ENCODE results near the gene BRAF. TPM values are rescaled to one million over a fixed set of nuclear protein-coding genes. Genes with fewer than 3 reads are reported as not detected.
A peak's percentile ranks its signal among the peaks of the same experiment; 100 is the strongest.
"Not testable (repeated sequence)": the region's sequence is repeated elsewhere in the genome, so short reads cannot be mapped to it uniquely, and the experiment has no call there.

BRAF gene
- total RNA-seq, 1 experiment from 2014 or later: 20.0 TPM

- in situ Hi-C loops (cut with HindIII; ENCODE audit: low sequenced_read_pairs): no loop called here
- DNase-seq (ENCODE audit: low spot score): no peak
These were observed 229.3 kb downstream of the BRAF start for GRCh38 chr7:140695381-140695780.

- in situ Hi-C loops (cut with HindIII; ENCODE audit: low sequenced_read_pairs): no loop called here
- DNase-seq (ENCODE audit: low spot score): no peak
These were observed 230.1 kb downstream of the BRAF start for GRCh38 chr7:140694592-140694991.

GRCh38 chr7:140693849-140694248, 230.9 kb downstream of the BRAF start:
- in situ Hi-C loops (cut with HindIII; ENCODE audit: low sequenced_read_pairs); DNase-seq (ENCODE audit: low spot score): not testable (repeated sequence)

GRCh38 chr7:140691376-140692045, 233.2 kb downstream of the BRAF start:
- in situ Hi-C loops (cut with HindIII; ENCODE audit: low sequenced_read_pairs): no loop called here

GRCh38 chr7:140689199-140690152, 235.3 kb downstream of the BRAF start:
- in situ Hi-C loops (cut with HindIII; ENCODE audit: low sequenced_read_pairs): no loop called here
- DNase-seq (ENCODE audit: low spot score): no peak

More at GRCh38 chr7:140691376-140692045, 233.2 kb downstream of the BRAF start:
- DNase-seq (ENCODE audit: low spot score): no peak

GRCh38 chr7:140688341-140688740, 236.4 kb downstream of the BRAF start:
- peak; percentile 14 for DNase-seq (ENCODE audit: low spot score)
- in situ Hi-C loops (cut with HindIII; ENCODE audit: low sequenced_read_pairs): no loop called here

GRCh38 chr7:140686921-140687320, 237.8 kb downstream of the BRAF start:
- in situ Hi-C loops (cut with HindIII; ENCODE audit: low sequenced_read_pairs): no loop called here
- DNase-seq (ENCODE audit: low spot score): no peak

- in situ Hi-C loops (cut with HindIII; ENCODE audit: low sequenced_read_pairs): no loop called here
- DNase-seq (ENCODE audit: low spot score): no peak
These were observed 239.2 kb downstream of the BRAF start for GRCh38 chr7:140685407-140686087.

- no peak for DNase-seq (ENCODE audit: low spot score)
- in situ Hi-C loops (cut with HindIII; ENCODE audit: low sequenced_read_pairs): no loop called here
These were observed 240.4 kb downstream of the BRAF start for GRCh38 chr7:140684066-140684950.

- in situ Hi-C loops (cut with HindIII; ENCODE audit: low sequenced_read_pairs): no loop called here
These were observed 241.1 kb downstream of the BRAF start for GRCh38 chr7:140683657-140684056.

GRCh38 chr7:140681766-140682165, 243.0 kb downstream of the BRAF start:
- no peak for DNase-seq (ENCODE audit: low spot score)
- in situ Hi-C loops (cut with HindIII; ENCODE audit: low sequenced_read_pairs): no loop called here

More at GRCh38 chr7:140683657-140684056, 241.1 kb downstream of the BRAF start:
- DNase-seq (ENCODE audit: low spot score): no peak

GRCh38 chr7:140680886-140681285, 243.8 kb downstream of the BRAF start:
- in situ Hi-C loops (cut with HindIII; ENCODE audit: low sequenced_read_pairs): no loop called here
- DNase-seq (ENCODE audit: low spot score): no peak

- in situ Hi-C loops (cut with HindIII; ENCODE audit: low sequenced_read_pairs): no loop called here
- no peak for DNase-seq (ENCODE audit: low spot score)
These were observed 245.5 kb downstream of the BRAF start for GRCh38 chr7:140679186-140679585.

GRCh38 chr7:140678816-140679130, 246.0 kb downstream of the BRAF start:
- in situ Hi-C loops (cut with HindIII; ENCODE audit: low sequenced_read_pairs): no loop called here
- DNase-seq (ENCODE audit: low spot score): no peak

- DNase-seq (ENCODE audit: low spot score): no peak
- in situ Hi-C loops (cut with HindIII; ENCODE audit: low sequenced_read_pairs): no loop called here
These were observed 246.5 kb downstream of the BRAF start for GRCh38 chr7:140678081-140678815.

GRCh38 chr7:140677496-140677895, 247.2 kb downstream of the BRAF start:
- in situ Hi-C loops (cut with HindIII; ENCODE audit: low sequenced_read_pairs): no loop called here
- no peak for DNase-seq (ENCODE audit: low spot score)

- DNase-seq (ENCODE audit: low spot score); in situ Hi-C loops (cut with HindIII; ENCODE audit: low sequenced_read_pairs): not testable (repeated sequence)
These were observed 247.8 kb downstream of the BRAF start for GRCh38 chr7:140676956-140677355.

GRCh38 chr7:140676306-140676705, 248.4 kb downstream of the BRAF start:
- no peak for DNase-seq (ENCODE audit: low spot score)
- in situ Hi-C loops (cut with HindIII; ENCODE audit: low sequenced_read_pairs): no loop called here
